ENCODE measurements around the gene CD6. TPM values are rescaled to one million over a fixed set of nuclear protein-coding genes. Genes with fewer than 3 reads are reported as not detected.

The CD6 gene
- total RNA-seq, 1 donor from 2014 or later, result 0.47 TPM

DNA sequence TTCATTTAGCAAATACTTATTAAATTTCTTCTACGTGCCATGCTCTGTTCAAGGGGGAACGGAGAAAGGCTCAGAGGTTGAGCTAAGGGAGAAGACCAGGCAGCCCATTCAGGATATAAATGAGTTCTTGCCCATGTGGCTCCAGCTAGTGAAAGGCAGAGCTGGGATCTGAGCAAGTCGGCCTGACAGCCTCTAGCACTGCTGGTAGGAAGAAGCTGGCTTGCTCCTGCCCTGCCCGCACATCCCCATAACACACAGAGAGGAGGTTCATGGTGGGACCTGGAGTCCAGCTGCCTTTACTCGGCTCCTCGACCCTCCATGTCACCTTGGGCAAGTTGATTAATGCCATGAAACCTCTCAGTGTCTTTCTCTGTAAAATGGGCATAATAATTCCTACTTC is 21.5 kb upstream of the CD6 start:
- Histone ChIP-seq H3K4me1 (peaks cover 46% of the 10 kb centered on the region), H3K27me3 (ENCODE audit: low read depth) (peaks cover 17% of the 10 kb centered on the region)
- intact Hi-C loops (cut with micrococcal nuclease), result no loop called here

DNA sequence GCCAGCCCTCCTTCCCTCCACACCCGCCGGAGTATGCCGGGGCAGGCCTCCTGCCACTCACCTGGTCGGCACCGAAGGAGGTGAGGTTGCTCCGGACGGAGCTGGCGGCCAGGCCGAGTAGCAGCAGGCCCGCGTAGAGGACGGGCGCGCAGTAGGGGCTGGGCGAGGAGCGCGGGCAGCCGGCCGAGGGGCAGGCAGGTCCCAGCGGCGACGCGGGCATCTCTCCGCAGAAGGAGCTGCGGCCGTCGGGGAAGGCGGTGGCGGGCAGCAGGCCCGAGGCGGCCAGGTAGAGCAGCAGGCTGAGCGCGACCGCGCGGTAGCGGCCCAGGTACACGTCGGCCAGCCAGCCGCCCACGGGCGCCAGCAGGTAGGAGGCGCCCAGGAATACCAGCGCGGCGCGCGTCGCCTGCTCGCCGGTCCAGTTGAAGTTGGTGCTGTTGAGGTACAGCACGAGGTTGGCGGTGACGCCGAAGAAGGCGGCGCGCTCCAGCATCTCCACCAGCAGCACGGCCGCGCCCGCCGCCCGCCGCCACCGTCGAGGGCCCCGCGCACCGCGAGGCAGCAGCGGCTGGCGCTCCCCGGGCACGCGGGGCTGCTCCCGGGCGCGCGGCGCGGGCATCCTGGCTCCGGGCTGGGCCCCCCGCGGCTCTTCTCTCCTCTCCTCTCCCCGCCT is 20.4 kb upstream of the CD6 start:
- peaks cover 46% of the 10 kb centered on the region for H3K4me1 ChIP-seq
- H3K9me3 ChIP-seq (replicated peaks), result no peaks in the 10 kb centered on the region
- peak overlapping the region; percentile 92 for H3K27ac ChIP-seq (replicated peaks)
- peaks cover 17% of the 10 kb centered on the region for H3K27me3 ChIP-seq (ENCODE audit: low read depth)
- DNase-seq, result peak; percentile 48
- intact Hi-C loops (cut with micrococcal nuclease), result no loop called here
- H3K36me3 ChIP-seq, result peaks cover 9% of the 10 kb centered on the region
- TF ChIP-seq, protein P1, sequence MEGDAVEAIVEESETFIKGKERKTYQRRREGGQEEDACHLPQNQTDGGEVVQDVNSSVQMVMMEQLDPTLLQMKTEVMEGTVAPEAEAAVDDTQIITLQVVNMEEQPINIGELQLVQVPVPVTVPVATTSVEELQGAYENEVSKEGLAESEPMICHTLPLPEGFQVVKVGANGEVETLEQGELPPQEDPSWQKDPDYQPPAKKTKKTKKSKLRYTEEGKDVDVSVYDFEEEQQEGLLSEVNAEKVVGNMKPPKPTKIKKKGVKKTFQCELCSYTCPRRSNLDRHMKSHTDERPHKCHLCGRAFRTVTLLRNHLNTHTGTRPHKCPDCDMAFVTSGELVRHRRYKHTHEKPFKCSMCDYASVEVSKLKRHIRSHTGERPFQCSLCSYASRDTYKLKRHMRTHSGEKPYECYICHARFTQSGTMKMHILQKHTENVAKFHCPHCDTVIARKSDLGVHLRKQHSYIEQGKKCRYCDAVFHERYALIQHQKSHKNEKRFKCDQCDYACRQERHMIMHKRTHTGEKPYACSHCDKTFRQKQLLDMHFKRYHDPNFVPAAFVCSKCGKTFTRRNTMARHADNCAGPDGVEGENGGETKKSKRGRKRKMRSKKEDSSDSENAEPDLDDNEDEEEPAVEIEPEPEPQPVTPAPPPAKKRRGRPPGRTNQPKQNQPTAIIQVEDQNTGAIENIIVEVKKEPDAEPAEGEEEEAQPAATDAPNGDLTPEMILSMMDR (IDR thresholded peaks at IDR 0.05; ENCODE audit: borderline replicate concordance), result no peak
- peak overlapping the region; percentile 69 for H3K4me3 ChIP-seq

More for the DNA sequence above, 21.5 kb upstream of the CD6 start:
- no peaks in the 10 kb centered on the region for H3K9me3 ChIP-seq (replicated peaks)
- H3K36me3 ChIP-seq, result peaks cover 13% of the 10 kb centered on the region
- peak overlapping the region; percentile 92 for H3K27ac ChIP-seq (replicated peaks)
- TF ChIP-seq, protein P1 (IDR thresholded peaks at IDR 0.05; ENCODE audit: borderline replicate concordance), result no peak
- H3K4me3 ChIP-seq, result peak overlapping the region; percentile 69
- no peak for DNase-seq

DNA sequence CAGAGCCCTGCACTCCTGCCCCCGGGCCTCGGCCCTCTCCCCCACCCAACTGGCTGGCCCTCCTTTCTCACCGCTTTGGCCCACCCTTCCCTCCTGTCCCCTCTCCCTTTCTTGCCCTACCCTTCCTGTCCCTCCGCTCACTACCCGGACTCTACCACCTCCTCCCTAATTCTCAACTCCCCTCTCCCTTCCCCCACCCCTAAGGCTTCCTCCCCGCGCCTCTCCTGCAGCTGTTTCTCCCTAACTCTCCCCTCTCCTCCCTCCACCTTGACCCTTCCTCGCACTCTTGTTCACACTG is 19.9 kb upstream of the CD6 start:
- H3K9me3 ChIP-seq (replicated peaks), result no peaks in the 10 kb centered on the region
- no peak for DNase-seq
- H3K27me3 ChIP-seq (ENCODE audit: low read depth), result peaks cover 17% of the 10 kb centered on the region
- H3K4me1 ChIP-seq, result peaks cover 46% of the 10 kb centered on the region
- intact Hi-C loops (cut with micrococcal nuclease), result no loop called here
- H3K4me3 ChIP-seq, result peak overlapping the region; percentile 69
- peaks cover 4% of the 10 kb centered on the region for H3K36me3 ChIP-seq
- TF ChIP-seq, protein P1 (IDR thresholded peaks at IDR 0.05; ENCODE audit: borderline replicate concordance), result no peak
- peak overlapping the region; percentile 92 for H3K27ac ChIP-seq (replicated peaks)

DNA sequence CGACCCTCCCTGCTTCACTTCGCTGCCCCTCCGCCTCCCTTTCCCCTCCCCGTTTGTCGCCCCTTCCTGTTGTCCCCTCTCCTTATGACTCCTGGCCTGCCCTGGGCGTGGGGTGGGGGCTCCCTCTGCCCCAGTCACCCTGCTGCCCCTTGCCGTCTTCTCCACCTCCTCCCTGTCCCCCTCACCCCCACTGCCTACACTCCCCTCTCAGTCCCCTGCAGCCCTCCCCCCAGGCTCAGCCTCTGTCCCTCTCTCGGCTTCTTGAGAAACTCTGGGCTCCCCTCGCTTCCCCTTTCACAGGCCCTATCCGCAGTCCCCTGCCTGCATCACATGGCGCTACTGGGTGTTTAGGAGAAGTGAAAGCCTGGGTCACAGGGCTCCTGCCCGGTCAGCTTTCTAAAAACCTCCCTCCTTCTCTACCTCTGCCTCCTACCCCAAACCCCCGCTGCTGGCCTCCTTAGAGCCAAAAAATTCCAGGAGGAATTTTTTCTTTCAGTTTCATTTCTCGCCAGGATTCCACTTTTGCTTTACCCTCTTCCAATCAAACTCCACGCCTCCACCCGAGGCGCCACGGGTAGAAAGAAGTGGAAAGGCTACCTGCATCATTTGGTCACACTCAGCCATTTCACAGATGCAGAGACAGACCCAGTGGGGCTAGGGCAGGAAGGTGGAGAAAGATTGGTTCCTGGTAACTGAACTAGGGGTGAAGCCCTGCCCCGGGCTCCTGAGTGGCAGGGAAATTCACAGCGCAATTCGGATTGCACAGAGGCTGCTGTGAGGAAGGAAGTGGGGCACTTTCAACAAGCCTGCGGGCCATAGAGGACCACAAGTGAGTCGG is 19.4 kb upstream of the CD6 start, which contains the start of gene SLC15A3:
TSS of gene SLC15A3 (minus strand) at position 273 of the 838 bp plus-strand sequence. CDS start 625 bp downstream, outside the sequence.
- H3K4me1 ChIP-seq, result peaks cover 46% of the 10 kb centered on the region
- H3K27ac ChIP-seq (replicated peaks), result peak within 1 kb of the TSS; percentile 92
- DNase-seq, result peak; percentile 71
- no peaks in the 10 kb centered on the region for H3K36me3 ChIP-seq
- intact Hi-C loops (cut with micrococcal nuclease), result no loop called here
- H3K27me3 ChIP-seq (ENCODE audit: low read depth), result peaks cover 17% of the 10 kb centered on the region
- TF ChIP-seq, protein P1 (IDR thresholded peaks at IDR 0.05; ENCODE audit: borderline replicate concordance), result no peak
- peak within 1 kb of the TSS; percentile 69 for H3K4me3 ChIP-seq
- H3K9me3 ChIP-seq (replicated peaks), result no peaks in the 10 kb centered on the region

DNA sequence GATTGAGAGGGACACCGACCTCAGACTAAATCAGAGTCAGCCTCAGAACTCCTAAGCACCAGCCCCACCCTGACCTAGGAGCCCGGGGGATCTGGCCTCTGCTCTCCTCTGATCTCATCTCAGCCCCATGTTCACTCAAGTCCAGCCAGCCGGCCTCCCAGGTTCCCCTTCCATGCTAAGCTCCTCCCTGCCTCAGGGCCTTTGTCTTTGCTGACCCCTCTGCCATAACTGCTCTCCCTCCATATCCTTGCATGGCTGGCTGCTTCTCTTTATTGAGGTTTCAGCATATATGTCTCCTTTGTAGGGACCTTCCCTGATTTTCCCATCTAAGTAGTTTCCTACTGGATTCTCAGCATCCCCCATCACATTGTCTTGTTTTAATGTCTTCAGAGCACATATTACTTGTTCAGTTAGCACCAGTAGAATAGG is 18.7 kb upstream of the CD6 start:
- intact Hi-C loops (cut with micrococcal nuclease), result no loop called here
- Histone ChIP-seq H3K4me1 (peaks cover 43% of the 10 kb centered on the region), H3K4me3 (peak overlapping the region; percentile 69)

More for the DNA sequence above, 18.7 kb upstream of the CD6 start:
- Histone ChIP-seq H3K27me3 (ENCODE audit: low read depth) (peaks cover 17% of the 10 kb centered on the region), H3K27ac (replicated peaks) (peak overlapping the region; percentile 92), H3K9me3 (replicated peaks) (no peaks in the 10 kb centered on the region), H3K36me3 (no peaks in the 10 kb centered on the region)
- TF ChIP-seq, protein P1 (IDR thresholded peaks at IDR 0.05; ENCODE audit: borderline replicate concordance), result no peak
- DNase-seq, result no peak

Data from left ventricle myocardium inferior (tissue), 1 donor.